Activated naive CD8-positive, alpha-beta T cell treated with anti-CD3 and anti-CD28 coated beads, Interleukin-2, amount 10 ng/mL, durations not matched to agents 7 days and 5 days (primary cell): ENCODE results near the gene MRFAP1L1. TPM values are rescaled to one million over a fixed set of nuclear protein-coding genes. Genes with fewer than 3 reads are reported as not detected.
A peak's percentile ranks its signal among the peaks of the same experiment; 100 is the strongest.
"Not testable (repeated sequence)": the region's sequence is repeated elsewhere in the genome, so short reads cannot be mapped to it uniquely, and the experiment has no call there.

ENCODE experiments used
- ATAC-seq: fragments of 150-1000 bp; cut with Tn5 transposase; one replicate; pipeline ENCODE4 v1.10.0; 2021; ENCODE audit warnings: low read depth, moderate library complexity
- POLR2A ChIA-PET: fragments of 350-600 bp; sonication (Branson Sonifier 250); formaldehyde crosslinking; loops from one replicate; lab custom pipeline; 2021; ENCODE audit warnings: antibody characterized with exemption; lab: Charles Lee
- DNase-seq: peaks from one replicate; pipeline ENCODE4 v3.0.0; 2021
- H3K27ac Mint-ChIP-seq: one replicate; pipeline ENCODE4 v1.8.0; 2022; ENCODE audit warnings: mild to moderate bottlenecking, mixed read lengths
- H3K27me3 Mint-ChIP-seq: one replicate; pipeline ENCODE4 v1.8.0; 2022; ENCODE audit warnings: mild to moderate bottlenecking, moderate library complexity, mixed read lengths
- H3K36me3 Mint-ChIP-seq: one replicate; pipeline ENCODE4 v1.8.0; 2021; ENCODE audit warnings: mild to moderate bottlenecking, mixed read lengths
- H3K4me1 Mint-ChIP-seq: one replicate; pipeline ENCODE4 v1.8.0; 2021; ENCODE audit warnings: mixed read lengths
- H3K4me3 Mint-ChIP-seq: one replicate; pipeline ENCODE4 v1.8.0; 2022; ENCODE audit warnings: mild to moderate bottlenecking, moderate library complexity, mixed read lengths
- H3K9me3 Mint-ChIP-seq: one replicate; pipeline ENCODE4 v1.8.0; 2021; ENCODE audit warnings: mixed read lengths
- total RNA-seq, 2 experiments: library from RNA; stranded (reverse); gene quantifications; one replicate each; pipeline ENCODE4 v1.2.3, GENCODE V29; 2021

The MRFAP1L1 gene
- total RNA-seq, result 10 to 100 TPM; 74.6 to 80.0 TPM

DNA sequence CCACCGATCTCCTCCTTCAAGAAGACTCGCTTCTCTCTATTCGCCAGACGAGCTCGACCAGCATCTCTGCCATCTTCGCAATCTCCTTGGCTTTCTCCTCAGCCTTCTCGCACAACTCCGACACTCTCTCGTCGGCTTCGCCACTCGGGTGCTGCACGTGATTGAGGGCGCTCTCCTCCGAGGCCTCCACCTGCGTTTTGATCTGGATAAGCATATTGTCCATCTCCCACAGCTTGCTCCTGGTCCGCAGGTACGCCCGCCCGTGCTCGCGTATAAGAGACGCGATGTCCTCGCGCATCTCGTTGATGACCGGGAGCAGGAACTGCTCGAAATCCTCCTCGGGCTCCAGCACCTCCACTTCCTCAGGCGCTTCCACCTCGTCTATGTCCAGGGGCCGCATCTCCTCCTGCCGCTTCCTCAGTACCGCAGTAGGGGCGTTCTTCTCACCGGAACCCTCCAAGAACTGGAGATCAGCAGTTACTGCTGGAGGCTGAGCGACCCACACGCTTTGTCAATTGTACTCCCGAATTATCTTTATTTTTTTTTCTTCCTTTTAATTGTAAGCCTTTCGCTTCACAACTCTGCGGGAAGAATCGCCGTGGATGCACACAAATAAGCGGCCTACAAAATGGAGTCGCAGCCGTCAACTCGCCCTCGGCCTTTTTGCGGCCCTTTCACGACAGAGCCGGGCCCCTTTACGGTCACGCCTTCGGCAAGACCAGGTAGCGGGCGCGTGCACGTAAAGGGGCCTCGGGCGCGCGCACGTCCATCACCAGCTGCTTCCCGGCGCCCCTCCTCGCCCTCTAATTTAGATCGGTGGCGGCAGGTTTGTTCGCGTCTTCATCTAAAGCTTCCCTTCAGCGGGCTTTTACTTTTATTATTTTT, at the start of gene MRFAP1L1:
Gene MRFAP1L1 (minus strand): TSS at position 636 of the 885 bp plus-strand sequence. CDS start 236 bp downstream, at position 400.
- H3K27ac Mint-ChIP-seq, result peak within 1 kb of the TSS; percentile 99
- peak within 1 kb of the TSS; percentile 97 for H3K4me3 Mint-ChIP-seq
- H3K4me1 Mint-ChIP-seq, result peaks cover 48% of the 10 kb centered on the region
- H3K36me3 Mint-ChIP-seq, result peaks cover 40% of the 10 kb centered on the region
- DNase-seq, result peak; percentile 95
- POLR2A ChIA-PET, result interaction anchor here (0.6 to 11.7 kb wide), 10 partner anchors 8 to 135 kb away, joined by 3 to 124 read pairs (median 8); partner anchors contain the start of genes MAN2B2 and MRFAP1
- peaks cover 10% of the 10 kb centered on the region for H3K9me3 Mint-ChIP-seq
- peaks cover 4% of the 10 kb centered on the region for H3K27me3 Mint-ChIP-seq
- peak; percentile 76 for ATAC-seq

GRCh38 chr4:6758728-6759127, 49.1 kb upstream of the MRFAP1L1 start:
- ATAC-seq (no peak), DNase-seq (no peak)
- H3K27ac Mint-ChIP-seq, result no peak overlapping the region
- POLR2A ChIA-PET, result interaction anchor here (1.7 kb wide), 1 partner anchor 10 kb away, joined by 5 read pairs; no protein-coding TSS in a partner anchor
- H3K36me3 Mint-ChIP-seq, result no peaks in the 10 kb centered on the region
- no peaks in the 10 kb centered on the region for H3K27me3 Mint-ChIP-seq
- no peak overlapping the region for H3K4me3 Mint-ChIP-seq
- peaks cover 6% of the 10 kb centered on the region for H3K4me1 Mint-ChIP-seq
- H3K9me3 Mint-ChIP-seq, result no peaks in the 10 kb centered on the region

- POLR2A ChIA-PET, ATAC-seq, H3K4me1 Mint-ChIP-seq, H3K27ac Mint-ChIP-seq, H3K4me3 Mint-ChIP-seq, H3K36me3 Mint-ChIP-seq, DNase-seq, H3K27me3 Mint-ChIP-seq, H3K9me3 Mint-ChIP-seq: not testable (repeated sequence)
Measured at GRCh38 chr4:6756345-6756744, 46.7 kb upstream of the MRFAP1L1 start.

- Mint-ChIP-seq H3K4me3 (no peak overlapping the region), H3K27me3 (no peaks in the 10 kb centered on the region), H3K36me3 (no peaks in the 10 kb centered on the region), H3K4me1 (peaks cover 7% of the 10 kb centered on the region), H3K9me3 (no peaks in the 10 kb centered on the region), H3K27ac (no peak overlapping the region)
- no peak for DNase-seq
- POLR2A ChIA-PET, result no interaction called here
- no peak for ATAC-seq
Measured at GRCh38 chr4:6755088-6755753, 45.6 kb upstream of the MRFAP1L1 start.

DNA sequence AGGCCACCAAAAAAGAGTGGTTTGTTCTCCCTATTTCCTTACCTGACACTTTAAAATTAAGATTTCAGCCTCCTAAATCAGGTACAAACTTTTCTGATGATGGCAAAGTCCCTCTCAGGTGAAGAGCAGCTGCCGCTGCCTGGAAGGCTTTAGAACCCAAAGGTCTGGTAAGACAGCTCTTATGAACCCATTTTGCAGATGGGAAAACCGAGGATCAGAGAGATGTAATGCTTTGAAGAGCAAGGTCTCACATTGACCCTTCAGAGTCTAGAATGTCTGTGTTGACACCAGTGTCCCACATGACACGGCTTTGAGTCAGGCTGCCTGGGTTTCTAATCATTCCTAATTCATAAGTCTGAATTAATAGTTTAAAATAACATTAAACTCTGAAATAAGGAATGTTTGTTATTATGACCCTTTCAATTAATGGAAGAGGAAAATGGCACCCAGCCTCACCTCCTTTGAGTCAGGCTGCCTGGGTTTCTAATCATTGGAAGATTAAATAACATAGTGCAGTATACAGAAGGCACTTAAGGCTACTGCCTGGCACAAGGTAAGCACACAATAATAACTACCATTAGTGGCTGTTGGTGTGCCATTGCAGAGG, 44.9 kb upstream of the MRFAP1L1 start:
- H3K27me3 Mint-ChIP-seq, result no peaks in the 10 kb centered on the region
- H3K4me3 Mint-ChIP-seq, result no peak overlapping the region
- H3K36me3 Mint-ChIP-seq, result no peaks in the 10 kb centered on the region
- POLR2A ChIA-PET, result no interaction called here
- no peaks in the 10 kb centered on the region for H3K9me3 Mint-ChIP-seq
- H3K27ac Mint-ChIP-seq, result no peak overlapping the region
- DNase-seq, result no peak
- peaks cover 7% of the 10 kb centered on the region for H3K4me1 Mint-ChIP-seq
- ATAC-seq, result no peak

- H3K27me3 Mint-ChIP-seq, result no peaks in the 10 kb centered on the region
- no peak for DNase-seq
- no peak overlapping the region for H3K27ac Mint-ChIP-seq
- H3K36me3 Mint-ChIP-seq, result no peaks in the 10 kb centered on the region
- no peak overlapping the region for H3K4me3 Mint-ChIP-seq
- H3K4me1 Mint-ChIP-seq, result peaks cover 7% of the 10 kb centered on the region
- POLR2A ChIA-PET, result no interaction called here
- no peak for ATAC-seq
- H3K9me3 Mint-ChIP-seq, result no peaks in the 10 kb centered on the region
Measured at GRCh38 chr4:6753891-6754290, 44.2 kb upstream of the MRFAP1L1 start.

DNA sequence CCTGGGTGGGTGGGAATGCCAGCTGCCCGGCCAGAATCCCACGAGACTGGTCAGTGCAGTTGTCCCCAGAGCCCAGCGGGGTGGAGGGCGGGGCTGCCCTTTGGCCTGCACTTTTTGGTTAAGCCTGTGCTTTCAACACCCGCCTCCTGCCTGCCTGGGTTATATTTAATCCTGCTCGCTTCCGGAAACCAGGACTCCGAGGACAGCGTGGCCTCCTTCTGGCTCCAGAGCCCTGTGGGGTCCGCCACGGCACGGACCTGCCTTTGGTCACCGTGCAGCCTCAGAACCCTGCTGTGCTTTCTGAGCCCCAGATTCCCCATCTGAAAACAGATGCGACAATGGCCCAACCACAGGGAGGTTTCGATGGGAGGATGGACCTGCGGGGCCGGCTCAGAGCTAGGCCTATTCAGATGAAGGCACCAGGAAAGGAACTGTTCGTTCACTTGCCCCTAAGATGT, 43.5 kb upstream of the MRFAP1L1 start:
- Mint-ChIP-seq H3K4me1 (peaks cover 7% of the 10 kb centered on the region), H3K36me3 (no peaks in the 10 kb centered on the region), H3K9me3 (no peaks in the 10 kb centered on the region), H3K27me3 (no peaks in the 10 kb centered on the region), H3K4me3 (no peak overlapping the region), H3K27ac (peak overlapping the region; percentile 16)
- ATAC-seq (no peak), DNase-seq (no peak)
- POLR2A ChIA-PET, result no interaction called here

DNA sequence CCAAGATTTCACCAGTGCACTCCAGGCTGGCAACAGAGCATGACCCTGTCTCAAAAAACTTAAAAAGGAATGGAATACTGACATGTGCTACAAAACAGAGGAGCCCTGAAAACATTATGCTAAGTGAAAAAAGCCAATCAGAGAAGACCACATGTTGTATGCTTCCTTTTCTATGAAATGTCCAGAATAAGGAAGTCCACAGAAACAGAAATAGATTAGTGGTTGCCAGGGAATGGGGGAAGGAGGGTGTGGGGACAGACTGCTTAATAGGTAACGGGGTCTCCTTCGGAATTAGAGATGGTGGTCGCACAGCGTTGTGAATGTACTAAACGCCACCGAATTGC, 42.8 kb upstream of the MRFAP1L1 start:
- DNase-seq (no peak), ATAC-seq (no peak)
- POLR2A ChIA-PET, result no interaction called here
- Mint-ChIP-seq H3K9me3 (no peaks in the 10 kb centered on the region), H3K27me3 (no peaks in the 10 kb centered on the region), H3K4me3 (no peak overlapping the region), H3K36me3 (no peaks in the 10 kb centered on the region), H3K27ac (no peak overlapping the region), H3K4me1 (peaks cover 7% of the 10 kb centered on the region)

DNA sequence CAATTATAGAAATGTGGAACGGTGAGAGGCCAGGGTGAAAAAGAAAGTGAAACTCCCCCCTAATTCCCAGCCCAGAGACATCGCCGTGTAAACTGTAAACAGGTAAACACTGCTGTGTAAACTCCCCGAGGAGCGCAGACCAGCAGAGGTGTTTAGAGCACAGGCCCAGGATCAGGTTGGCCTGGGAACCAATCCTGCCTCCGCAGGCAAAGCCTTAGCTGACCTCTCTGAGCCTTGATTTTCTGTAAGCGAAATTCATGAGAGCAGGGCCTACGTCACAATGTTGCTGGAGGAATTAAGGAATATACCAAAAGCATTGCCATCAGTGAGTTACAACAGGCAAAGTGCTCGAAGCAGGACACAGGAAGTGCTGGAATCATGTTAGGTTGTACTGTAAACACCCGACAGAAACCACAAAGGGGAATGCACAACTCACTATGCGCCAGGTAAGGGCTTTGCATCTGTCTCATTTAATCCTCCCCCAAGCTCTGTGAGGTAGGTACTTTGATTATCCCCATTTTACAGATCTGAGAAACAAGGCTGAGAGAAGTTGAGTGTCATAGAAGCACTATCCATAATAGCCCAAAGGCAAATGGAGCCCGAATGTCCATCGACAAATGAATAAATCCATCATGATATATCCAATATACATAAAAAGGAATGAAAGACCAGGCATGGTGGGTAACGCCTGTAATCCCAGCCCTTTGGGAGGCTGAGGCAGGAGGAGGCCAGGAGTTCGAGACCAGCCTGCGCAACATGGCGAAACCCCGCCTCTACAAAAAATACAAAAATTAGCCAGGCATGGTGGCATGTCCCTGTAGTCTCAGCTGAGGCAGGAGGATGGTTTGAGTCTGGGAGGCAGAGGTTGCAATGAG, 42.2 kb upstream of the MRFAP1L1 start:
- Mint-ChIP-seq H3K36me3 (no peaks in the 10 kb centered on the region), H3K4me3 (peak overlapping the region; percentile 66), H3K27ac (peak overlapping the region; percentile 81), H3K9me3 (no peaks in the 10 kb centered on the region), H3K4me1 (peaks cover 7% of the 10 kb centered on the region), H3K27me3 (no peaks in the 10 kb centered on the region)
- DNase-seq (no peak), ATAC-seq (peak; percentile 54)
- POLR2A ChIA-PET, result no interaction called here

GRCh38 chr4:6750286-6751221, 40.9 kb upstream of the MRFAP1L1 start:
- POLR2A ChIA-PET, result no interaction called here
- no peaks in the 10 kb centered on the region for H3K36me3 Mint-ChIP-seq
- H3K27me3 Mint-ChIP-seq, result no peaks in the 10 kb centered on the region
- peak overlapping the region; percentile 66 for H3K4me3 Mint-ChIP-seq
- H3K27ac Mint-ChIP-seq, result peak overlapping the region; percentile 81
- peaks cover 7% of the 10 kb centered on the region for H3K4me1 Mint-ChIP-seq
- no peak for DNase-seq
- no peak for ATAC-seq
- H3K9me3 Mint-ChIP-seq, result no peaks in the 10 kb centered on the region

DNA sequence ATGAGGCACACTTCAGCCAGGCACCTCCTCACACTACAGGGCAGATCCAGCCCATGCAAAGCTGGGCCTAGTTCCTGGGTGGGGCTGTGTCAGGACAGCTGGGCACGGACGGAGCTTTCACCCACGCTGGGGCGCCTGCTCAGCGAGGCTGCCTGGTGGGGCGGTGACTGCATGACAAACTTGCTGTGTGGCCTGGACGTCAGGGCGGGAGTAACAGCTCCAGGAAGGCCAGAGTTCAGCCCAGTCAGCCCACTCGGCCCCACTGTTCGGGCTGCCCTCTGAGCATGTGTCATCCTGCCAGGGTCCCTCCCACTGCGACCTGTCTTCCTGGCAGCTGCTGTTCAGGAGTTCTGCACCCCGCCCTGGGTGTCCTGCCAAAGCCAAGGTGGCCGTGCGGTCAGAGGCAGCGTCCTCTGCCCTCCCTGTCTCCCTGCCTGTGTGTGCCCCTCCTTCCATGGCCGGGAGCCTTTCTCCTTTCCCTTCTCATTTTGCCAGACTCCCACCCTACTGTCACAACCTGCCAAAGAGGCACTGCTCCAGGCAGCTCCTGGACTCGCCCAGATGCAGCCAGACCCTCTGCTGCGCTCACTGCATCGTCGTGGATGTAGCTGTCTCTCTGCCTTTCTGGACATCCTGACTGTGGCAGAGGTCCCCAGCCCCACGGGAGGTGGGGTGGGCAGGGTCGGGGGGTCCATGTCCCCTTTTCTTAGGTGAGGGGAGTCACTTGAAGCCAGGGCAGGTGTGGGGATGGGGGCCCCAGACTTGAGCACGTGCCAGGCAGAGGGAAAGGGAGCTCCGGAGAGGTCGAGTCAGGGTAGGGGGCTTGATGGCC, 39.9 kb upstream of the MRFAP1L1 start:
- peaks cover 9% of the 10 kb centered on the region for H3K4me1 Mint-ChIP-seq
- H3K4me3 Mint-ChIP-seq, result no peak overlapping the region
- H3K36me3 Mint-ChIP-seq, result no peaks in the 10 kb centered on the region
- no peak for ATAC-seq
- DNase-seq, result no peak
- POLR2A ChIA-PET, result interaction anchor here (0.6 kb wide), 1 partner anchor 701 kb away, joined by 3 read pairs; no protein-coding TSS in a partner anchor
- H3K27ac Mint-ChIP-seq, result no peak overlapping the region
- peaks cover 1% of the 10 kb centered on the region for H3K9me3 Mint-ChIP-seq
- no peaks in the 10 kb centered on the region for H3K27me3 Mint-ChIP-seq
